NCI-H460 (cell line): ENCODE results near the gene TRAPPC6A. TPM values are rescaled to one million over a fixed set of nuclear protein-coding genes. Genes with fewer than 3 reads are reported as not detected.
A peak's percentile ranks its signal among the peaks of the same experiment; 100 is the strongest.

Experiments
- DNase-seq: peaks from one replicate; pipeline ENCODE4 v3.0.0-alpha.2; 2016; ENCODE audit warnings: low read depth; ENCODE audit errors: extremely low read depth
- total RNA-seq: library from RNA; depleted of rRNA; stranded (reverse); fragments of >200 nt; shearing (Covaris generic); gene quantifications from 2 replicates; pipeline ENCODE4 v1.2.3, GENCODE V29; 2014

The TRAPPC6A gene
- total RNA-seq, 1 experiment from 2014 or later, result 5.3 TPM

DNA sequence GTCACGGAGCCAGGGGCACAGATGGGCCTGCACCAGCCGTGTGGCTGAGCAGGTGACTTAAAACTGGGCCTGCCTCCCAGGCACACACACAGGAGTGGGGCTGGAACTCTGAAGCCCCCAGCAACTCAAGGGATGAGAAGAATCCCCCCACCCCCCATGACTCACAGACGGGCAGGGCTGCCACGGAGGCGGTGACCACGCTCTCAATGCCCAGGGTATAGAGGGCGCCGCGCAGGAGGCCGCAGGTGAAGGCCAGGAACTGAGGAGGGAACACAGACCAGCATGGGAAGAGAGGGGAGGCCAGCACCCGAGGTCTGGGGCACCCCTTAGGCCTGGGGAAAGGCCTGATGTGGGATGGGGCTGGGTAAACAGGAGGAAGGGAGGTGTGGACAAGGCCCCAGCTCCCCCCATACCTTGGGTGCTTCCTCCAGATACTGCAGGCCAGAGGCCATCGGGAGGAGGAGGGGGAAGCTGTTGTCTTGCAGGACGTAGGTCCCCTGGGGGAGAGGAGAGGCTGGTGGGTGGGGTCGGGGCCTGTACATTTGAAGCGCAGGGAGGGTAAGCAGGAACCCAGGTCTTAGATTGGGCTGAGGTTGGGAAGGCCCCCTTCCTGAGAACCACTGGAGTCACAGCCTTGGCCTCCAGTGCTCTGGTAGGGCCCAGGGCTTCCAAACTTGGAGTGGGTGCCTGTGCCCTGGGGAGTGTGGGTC lies 14.1 kb downstream of the TRAPPC6A start:
- no peak for DNase-seq

DNA sequence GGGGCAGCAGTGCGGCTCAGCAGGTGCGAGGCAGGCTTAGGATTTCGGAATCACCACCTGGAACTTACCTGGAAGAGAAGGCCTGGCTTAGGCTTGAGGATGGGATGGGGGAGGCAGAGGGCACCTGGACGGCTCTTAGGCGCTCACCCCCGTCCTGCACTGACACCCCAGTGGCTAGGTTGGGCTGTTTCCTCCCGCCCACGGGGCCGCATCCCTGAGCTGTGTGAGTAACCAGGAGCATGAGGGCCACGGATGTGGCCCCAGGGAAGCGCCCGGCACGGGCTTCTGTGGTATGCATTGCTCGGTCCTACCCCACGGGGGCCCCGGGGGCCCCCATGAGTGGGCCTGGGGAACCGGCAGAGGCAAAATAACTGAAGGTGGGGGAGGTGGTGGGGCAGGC lies 14.9 kb downstream of the TRAPPC6A start:
- DNase-seq, result no peak

DNA sequence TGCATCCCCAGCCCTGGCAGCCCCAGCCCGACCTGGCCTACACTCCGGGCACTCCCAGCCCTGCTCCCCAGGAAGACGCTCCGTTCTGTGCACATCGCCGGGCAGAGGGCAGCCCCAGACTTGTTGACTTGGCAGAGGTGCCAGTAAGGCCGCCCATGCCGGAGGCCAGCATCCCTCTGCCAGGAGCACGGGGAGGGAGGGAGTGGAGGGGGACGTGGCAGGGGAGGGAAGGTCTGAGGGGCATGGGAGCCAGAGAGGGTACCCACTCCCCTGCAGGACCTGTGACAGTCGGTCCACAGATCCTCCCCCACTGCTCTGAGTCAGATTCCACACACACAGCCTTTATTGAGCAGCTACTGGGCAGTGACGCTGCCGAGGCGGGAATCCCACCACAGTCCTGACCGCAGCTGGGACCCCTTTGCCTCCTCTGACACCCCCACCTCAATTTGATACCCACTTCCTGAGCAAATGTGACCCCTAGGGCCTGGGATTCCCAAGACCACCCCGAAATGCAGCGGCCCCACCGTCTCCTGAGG lies 15.4 kb downstream of the TRAPPC6A start:
- DNase-seq, result no peak

DNA sequence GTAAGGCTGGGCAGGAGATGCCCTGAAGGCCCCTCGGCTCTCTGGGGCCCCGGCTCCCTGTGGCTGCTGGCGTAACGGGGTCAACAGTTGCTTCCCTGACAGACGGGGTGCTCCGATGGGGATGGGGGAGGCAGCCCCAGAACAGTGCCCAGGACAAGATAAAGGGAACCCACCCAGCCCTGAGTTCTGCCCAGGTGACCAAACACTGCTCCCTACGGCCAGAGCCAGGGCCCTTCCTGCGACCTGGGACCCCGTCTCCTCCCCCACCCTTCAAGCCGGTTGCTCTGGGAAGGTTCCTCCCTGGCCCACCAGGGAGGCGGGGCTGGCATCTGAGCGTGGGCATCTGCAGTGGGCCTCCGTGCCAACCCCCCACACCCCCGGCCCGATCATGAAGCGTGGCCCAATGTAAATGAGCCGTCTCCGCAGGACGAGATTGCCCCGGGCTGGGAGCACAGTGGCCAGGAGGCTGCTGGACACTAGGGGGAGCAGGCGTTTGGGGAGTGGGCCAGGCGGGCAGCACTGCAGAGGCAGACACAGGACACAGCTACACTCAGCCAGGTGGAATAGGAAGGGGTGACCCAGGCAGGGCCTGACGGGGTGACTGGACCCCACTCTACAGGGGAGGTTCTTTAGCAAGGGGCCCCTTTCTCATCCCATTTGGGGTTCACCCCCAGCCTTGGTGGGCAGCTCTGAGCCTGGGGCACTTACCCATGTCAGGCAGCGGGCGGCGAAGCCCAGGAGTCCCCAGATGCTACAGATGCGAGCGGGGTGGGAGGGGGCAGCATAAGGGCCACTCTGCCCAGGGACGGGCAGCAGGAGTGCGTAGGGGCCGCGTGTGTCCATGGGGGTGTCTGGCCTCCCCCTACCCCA lies 16.1 kb downstream of the TRAPPC6A start:
- DNase-seq, result peak; percentile 20

DNA sequence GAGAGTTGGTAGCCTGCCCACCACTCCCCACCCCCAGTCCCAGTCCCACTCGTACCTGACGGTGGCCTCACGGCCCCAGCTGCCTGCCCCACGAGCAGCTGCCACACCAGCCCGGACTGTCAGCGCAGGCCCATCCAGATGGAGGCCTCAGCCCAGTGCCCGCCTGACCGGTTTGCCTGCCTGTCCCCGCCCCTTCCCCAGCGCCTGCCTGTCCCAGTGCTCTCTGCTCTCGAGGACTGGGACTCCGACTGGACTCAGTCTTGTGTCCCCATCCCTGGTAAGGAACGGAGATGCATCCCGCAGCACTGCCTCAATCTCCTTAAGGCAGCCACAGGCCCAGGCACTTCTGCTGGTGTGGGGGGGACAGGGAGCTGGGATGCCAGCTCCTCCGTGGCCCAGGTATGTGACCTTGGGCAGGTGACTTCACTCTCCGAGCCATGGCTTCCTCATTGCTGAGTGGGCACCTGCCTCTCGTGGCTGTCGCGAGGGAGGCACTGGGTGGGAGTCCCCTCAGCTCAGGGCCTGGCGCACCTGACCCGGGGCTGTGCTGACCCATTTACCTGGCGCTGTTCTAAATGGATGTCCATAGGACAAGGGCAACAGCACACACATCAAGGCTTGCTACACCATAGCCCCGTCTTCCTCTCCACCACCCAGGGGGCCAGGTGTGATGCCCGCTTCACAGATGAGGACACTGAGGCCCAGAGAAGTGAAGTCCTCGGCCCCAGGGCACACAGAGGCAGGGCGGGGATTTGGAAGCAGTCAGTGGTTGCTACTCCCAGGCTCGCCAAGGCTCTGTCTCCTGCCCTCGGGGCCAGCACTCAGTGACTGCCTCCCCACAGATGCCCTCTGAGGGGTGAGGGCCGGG lies 16.9 kb downstream of the TRAPPC6A start, which contains the start of gene NKPD1:
NKPD1 (minus strand) TSS at position 113 of the 868 bp plus-strand sequence. CDS start 832 bp downstream, outside the sequence.
- no peak for DNase-seq

DNA sequence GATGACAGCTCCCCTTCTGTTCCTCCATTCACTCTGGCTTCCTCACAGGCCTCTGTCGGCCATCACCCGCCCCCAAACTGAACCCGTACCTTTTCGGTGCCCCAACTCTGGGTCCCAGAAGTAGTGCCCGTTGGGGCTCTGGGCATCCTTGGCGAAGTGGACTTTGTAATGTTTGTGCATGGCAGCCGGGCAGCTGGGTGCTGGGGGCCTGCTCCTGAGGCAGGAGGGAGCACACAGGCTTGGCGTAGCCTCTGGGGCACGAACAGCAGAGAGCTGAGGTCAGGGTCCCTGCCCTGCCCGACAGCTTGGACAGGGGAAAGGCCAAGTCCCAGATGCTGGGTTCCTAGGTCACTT lies 18.1 kb downstream of the TRAPPC6A start:
- no peak for DNase-seq

DNA sequence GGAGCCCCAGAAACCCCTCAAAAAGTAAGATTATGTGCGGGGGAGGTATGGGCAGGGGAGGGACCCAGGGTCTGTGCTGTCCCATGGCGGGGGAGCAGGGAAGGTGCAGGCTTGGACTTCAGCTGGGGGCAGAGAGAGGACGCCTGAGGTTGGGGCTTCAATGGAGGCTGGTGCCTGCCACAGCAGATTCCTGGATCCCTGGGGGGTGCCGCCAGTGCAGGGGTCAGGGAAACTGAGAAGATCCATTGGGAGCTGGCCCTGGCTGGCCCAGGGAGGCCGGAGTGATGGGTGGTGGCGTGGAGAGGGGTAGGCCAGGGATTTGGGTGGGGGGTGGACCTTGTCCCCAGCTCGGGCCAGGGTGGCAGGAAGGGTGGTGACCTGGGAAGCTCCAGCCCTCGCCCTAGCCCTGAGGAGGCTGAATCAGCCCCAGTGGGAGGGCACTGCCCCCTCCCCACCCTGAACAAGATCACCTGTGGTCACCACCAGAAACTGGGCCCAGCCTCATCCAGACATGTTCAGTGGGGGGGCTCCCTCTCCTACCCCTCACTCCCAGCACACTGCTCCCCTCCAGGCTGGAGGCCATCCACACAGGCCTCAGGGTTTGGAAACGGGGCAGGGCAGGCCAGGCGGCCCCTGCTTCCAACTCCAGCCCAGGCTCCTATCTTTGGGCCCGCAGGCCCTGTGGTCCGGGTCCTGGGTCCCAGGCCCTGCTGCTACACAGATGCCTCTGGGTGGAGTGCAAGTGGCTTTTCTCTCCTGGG lies 18.6 kb downstream of the TRAPPC6A start:
- no peak for DNase-seq

DNA sequence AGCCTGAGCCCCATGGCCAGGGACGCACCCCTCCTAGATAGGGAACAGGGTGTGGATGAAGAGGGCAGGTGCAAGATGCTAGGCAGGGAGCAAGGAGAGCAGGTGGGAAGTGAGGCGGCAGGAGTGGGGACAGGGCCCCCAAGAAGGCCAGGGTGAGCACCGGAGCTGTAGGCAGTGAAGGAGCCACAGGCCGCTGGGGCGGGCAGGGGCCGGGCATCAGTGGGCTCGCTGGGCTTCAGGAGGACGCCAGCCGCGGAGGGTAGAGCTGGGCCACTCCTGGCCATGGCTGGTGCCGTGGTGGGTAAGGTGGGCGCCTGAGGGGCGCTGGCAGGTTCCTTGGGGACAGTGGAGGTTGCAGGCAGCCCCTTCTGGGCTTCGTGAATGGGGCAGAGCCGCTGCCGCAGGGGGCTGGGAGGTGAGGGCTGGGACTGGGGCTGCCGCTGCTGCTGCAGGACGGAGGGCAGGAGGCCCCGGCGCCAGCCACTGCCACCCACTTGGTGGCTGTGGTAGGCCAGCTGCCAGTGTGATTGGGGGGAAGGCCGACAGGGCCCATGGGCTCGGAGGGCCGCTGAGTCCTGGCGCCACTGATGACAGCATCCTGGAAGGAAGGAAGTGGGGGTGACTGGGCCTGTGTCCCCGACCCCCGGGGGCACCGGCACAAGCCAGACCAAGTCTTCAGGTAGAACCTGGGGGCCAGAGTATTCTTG lies 19.4 kb downstream of the TRAPPC6A start:
- no peak for DNase-seq

DNA sequence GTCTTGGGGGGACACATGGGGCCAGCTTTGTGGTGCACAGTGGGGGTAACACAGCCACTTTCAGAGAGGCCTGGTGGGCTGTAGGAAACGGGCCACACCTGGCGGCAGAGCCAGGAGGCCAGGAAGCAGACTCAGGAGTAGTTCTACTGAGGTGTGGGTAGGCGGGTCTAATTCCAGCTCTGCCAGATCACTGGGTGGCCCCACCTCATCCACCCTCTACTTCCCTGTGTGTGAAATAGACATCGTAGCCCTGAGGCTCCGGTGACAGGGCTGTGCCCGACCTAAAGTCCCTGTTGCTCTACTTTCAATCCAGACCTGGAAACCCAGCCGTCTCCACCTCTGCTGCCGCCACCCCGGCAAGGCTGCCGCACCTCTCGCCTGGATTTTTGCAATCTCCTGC lies 21.3 kb downstream of the TRAPPC6A start:
- DNase-seq, result no peak

DNA sequence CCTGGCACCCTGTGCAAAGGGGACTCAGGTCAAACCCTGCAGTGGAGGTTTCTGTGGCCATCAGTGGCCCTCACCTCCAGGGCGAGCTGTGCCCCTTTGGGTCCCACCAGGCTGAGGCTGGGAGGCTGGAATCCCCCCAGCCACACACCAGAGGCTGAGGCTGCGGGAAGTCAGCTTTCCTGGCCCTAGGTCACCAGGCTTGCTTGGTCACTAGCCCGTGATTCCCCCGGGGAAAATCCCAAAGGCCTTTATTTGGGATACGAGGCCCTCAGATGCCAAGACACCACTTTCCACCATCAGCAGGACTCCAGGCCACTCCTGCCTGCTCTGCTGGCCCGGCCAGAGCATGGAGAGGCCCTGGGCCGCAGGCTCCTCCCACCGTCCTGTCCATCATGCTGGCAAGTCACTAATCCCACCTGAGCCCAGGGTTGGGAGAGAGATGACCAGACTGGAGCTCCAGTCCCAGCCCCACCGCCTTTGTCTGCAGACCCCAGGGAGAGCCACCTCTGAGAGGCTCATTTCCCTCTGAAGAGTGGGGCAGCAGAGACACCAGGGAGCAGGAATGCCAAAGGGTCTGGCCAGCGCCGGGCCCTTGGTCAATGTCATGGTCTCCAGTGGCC lies 21.9 kb downstream of the TRAPPC6A start:
- no peak for DNase-seq

DNA sequence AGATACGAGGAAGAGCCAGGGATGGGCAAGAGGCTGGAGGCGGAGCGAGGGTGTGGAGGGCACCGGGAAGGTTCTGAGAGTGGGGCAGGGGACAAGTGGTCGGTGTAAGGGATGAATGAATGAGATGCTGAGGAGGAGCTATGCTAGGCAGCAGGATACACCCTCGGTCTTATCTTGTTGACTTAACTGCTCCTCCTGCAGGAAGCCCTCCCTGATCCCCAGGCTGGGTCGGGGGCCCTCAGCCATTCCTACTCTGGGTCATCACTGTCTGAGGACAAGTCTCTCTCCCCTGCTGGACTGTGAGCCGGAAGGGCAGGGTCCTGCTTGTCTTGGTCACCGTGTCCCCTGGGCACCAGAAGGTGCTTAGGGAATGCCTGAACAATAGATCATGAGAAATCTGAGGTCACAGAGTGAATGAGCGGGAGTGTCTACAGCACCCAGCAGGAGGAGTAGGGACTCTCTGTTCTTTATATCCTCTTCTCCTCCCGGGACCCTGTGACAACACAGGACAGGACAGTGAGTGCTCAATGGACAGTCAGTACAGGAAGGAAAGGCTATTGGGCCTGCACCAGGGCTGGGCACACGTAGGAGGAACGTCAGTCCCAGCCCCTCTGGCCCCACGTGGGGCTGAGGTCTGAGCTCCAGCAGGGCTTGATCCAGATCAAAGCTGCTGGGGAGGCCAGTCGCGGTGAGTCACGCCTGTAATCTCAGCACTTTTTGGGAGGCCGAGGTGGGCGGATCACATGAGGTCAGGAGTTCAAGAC lies 23.8 kb downstream of the TRAPPC6A start:
- DNase-seq, result no peak

DNA sequence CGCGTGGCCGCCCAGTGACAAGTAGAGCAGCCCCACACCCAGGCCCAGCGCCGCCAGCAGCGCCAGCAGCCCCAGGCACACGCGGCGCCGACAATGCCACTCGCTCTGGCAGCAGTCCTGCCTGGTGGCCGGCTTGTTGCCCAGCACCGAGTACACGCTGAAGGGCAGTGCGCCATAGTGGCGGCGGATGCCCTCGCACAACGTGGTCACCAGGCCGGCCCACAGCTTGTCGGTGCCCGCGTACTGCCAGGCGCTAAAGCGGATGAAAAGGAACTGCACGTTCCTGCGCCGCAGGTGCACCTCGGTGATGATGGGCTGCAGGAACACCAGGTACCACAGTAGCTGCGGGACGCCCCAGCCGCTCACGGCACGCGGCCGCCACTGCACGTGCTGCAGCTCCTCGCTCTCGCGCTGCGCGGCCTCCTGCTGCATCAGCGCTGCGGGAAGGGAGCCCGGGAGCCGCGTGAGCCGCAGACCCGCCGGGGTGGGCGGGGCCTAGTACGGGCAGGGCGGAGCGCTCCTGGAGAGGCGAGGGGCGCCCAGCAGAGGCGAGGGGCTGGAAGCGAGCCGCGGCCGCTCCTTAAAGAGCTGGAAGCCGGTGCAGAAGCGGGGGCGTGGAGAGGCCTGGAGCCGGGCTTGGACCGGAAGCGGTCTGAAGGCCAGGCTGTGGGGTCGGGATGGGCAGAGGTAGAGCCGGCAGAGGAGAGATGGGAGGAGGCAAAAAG lies 24.5 kb downstream of the TRAPPC6A start:
- DNase-seq, result no peak

DNA sequence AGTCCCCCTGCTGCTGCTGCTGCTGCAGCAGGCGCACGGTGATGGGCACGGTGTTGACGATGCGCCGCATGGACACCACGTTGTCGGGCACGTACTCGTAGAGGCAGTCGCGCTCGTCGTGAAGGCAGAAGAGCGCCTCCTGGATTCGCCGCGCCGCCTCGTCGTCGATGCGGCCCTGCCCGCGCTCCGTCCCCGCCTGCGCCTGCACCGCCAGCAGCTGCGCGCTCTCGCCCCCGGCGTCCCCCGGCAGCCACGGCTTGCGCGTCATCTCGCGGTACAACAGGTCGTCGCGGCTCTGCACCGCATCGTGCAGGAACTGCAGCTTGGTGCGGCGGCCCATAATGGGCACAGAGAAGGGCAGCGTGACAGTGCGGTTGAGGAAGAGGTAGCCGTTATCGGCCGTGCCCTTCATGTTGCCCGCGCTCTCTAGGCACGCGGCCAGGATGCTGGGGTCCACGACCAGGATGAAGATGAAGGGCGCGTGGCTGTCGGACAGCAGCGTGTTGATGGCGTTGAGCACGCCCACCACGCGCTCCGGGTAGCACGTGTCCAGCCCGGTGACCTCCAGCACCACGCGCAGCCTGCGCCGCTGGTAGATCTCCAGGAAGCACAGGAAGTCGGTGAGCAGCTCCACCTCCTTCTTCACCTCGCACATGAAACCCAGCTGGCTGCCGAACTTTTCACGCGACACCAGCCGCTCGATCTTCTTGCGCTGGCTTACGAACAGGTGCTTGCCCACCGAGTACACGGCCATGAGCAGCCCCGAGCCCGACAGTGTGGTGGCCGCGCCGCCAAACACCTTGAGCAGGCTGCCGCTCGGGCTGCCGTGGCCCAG lies 25.3 kb downstream of the TRAPPC6A start:
- no peak for DNase-seq

DNA sequence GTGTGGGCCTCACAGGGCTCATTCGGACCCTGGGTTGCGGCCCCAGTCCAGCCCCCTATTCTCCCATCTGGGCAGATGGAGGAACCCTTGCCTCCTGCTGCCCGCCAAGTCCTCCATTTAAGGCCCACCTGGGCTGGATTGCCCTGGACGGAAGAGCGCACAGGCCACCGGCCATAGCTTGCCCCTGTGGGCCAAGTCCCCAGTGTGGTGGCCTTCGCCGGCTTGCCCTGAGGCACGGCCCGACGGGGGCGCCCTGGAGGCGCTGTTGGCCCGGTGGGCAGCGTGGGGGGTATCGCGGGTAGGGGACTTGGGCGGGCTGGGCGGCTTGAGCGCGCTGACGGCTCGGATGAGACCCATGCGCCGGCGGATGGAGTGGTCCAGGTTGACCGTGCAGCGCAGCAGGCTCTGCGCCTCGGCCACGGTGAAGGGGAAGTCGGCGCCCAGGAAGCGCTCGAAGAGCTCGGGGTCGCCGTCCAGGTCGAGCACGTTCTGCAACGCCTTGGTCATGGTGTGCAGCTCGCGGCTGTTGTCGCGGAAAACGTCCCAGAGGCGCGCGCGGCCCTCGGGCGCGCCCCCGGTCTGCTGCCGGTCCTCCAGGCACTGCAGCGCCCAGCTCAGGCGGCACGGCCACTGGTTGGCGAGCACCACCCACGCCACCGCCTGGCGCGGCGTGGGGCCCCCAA lies 26.1 kb downstream of the TRAPPC6A start:
- no peak for DNase-seq

DNA sequence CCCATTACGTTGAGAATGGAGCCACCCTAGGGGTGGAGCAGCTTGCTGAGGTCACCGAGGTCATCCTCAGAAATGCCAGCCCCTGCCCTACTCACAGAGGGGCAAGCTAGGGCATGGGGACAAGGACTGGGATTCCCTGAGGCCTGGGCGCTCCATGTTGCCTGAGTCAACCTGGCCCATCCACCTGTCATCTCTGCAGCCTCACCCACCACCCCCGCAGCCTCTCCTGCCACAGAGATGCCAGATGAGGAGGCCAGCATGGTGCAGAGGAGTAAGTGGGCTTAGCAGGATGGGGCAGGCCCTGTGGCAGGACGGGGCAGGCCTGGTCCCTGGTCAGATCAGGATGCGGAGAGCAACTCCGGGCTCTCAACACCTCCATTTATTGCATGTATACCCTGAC lies 26.7 kb downstream of the TRAPPC6A start:
- no peak for DNase-seq

DNA sequence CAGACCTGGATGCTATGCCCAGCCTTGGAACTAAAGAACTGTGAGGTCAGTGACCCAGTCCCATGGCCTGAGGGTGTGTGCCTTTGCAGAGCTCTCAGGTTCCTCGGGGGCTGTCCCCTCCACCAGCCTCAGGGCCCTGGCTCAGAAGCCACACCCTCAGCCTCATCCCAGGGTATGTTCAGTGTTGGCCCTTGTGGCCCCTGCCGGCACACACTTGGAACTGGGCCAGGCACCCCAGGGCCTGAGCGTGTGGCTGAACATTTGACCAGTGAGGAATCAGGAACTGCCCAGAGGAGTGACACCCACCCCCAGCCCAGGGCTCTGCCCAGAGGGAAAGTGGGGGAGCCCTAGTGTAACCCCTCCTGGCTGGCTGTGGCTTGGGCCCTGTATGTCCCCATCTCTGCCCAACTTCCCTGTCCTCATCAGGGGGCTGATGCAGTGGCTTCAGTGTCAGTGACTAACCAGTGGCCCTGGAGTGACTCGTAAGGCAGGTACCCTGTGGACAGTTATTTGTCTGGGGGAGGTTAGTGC lies 27.2 kb downstream of the TRAPPC6A start:
- DNase-seq, result no peak
